KMS-11 (cell line): ENCODE data around the gene PSMD8.

Source experiments
- H2AFZ ChIP-seq: fragments of 200-600 bp; sonication (generic); 2 replicates; pipeline ENCODE4 v1.6.1; 2016; ENCODE audit warnings: antibody characterized with exemption, mixed run types, low read depth
- H3K27ac ChIP-seq: fragments of 200-600 bp; sonication (generic); 2 replicates; pipeline ENCODE4 v1.6.1; 2016; ENCODE audit warnings: mild to moderate bottlenecking, mixed run types
- H3K27me3 ChIP-seq: fragments of 200-600 bp; sonication (generic); 2 replicates; pipeline ENCODE4 v1.6.1; 2017; ENCODE audit warnings: mild to moderate bottlenecking, low read depth, mixed run types, moderate library complexity; ENCODE audit not compliant: insufficient read depth
- H3K36me3 ChIP-seq: fragments of 200-600 bp; sonication (generic); 2 replicates; pipeline ENCODE4 v1.6.1; 2017; ENCODE audit warnings: mild to moderate bottlenecking, mixed run types; ENCODE audit not compliant: insufficient read depth
- H3K4me1 ChIP-seq: fragments of 200-600 bp; sonication (generic); 2 replicates; pipeline ENCODE4 v1.6.1; 2016; ENCODE audit warnings: mild to moderate bottlenecking, low read depth, mixed run types; ENCODE audit not compliant: poor library complexity, severe bottlenecking
- H3K4me2 ChIP-seq: fragments of 200-600 bp; sonication (generic); 2 replicates; pipeline ENCODE4 v1.7.0; 2016; ENCODE audit warnings: mild to moderate bottlenecking, mixed run types
- H3K4me3 ChIP-seq: fragments of 200-600 bp; sonication (generic); IDR thresholded peaks from 2 replicates; pipeline ENCODE4 v1.6.1; 2017; ENCODE audit warnings: low read depth, low read length, mixed read lengths; ENCODE audit not compliant: insufficient read depth
- H3K79me2 ChIP-seq: fragments of 200-600 bp; sonication (generic); 2 replicates; pipeline ENCODE4 v1.6.1; 2016; ENCODE audit warnings: low read depth, mixed run types; ENCODE audit not compliant: insufficient read depth
- H3K9ac ChIP-seq: fragments of 200-600 bp; sonication (generic); 2 replicates; pipeline ENCODE4 v1.6.1; 2016; ENCODE audit warnings: mild to moderate bottlenecking, mixed run types
- H4K20me1 ChIP-seq: fragments of 200-600 bp; sonication (generic); 2 replicates; pipeline ENCODE4 v1.6.1; 2016; ENCODE audit warnings: mild to moderate bottlenecking, mixed run types; ENCODE audit not compliant: insufficient read depth
- TF ChIP-seq, protein P1 (sequence below): fragments of 200-600 bp; sonication (generic); conservative IDR thresholded peaks from 2 replicates; pipeline ENCODE4 v1.6.1; 2017; ENCODE audit warnings: low read depth, mild to moderate bottlenecking, antibody characterized with exemption, low read length, moderate library complexity, mixed read lengths

The PSMD8 gene

DNA sequence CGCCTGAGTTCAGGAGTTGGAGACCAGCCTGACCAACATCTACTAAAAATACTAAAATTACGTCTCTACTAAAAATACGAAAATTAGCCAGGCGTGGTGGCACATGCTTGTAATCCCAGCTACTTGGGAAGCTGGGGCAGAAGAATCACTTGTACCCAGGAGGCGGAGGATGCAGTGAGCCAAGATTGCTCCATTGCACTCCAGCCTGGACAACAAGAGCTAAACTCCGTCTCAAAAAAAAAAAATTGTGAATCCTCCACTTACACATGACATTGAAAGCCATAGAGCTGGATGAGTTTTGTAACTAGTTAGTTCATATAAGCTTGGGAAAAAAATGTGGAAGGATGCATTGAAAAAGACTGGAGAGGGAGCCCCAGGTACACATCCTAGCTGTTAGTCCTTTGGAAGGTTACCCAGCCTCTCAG is 452 bp upstream of the PSMD8 start:
- Histone ChIP-seq H3K4me3 (no peak overlapping the region), H4K20me1 (no peaks in the 10 kb centered on the region), H3K27ac (peak overlapping the region; percentile 80), H2AFZ (peak overlapping the region; percentile 96), H3K79me2 (peaks cover 37% of the 10 kb centered on the region), H3K4me2 (peak overlapping the region; percentile 72), H3K27me3 (no peaks in the 10 kb centered on the region), H3K4me1 (peaks cover 14% of the 10 kb centered on the region), H3K9ac (peak overlapping the region; percentile 94; the same call in 1 of the 2 replicates), H3K36me3 (0 out of 2 replicates have a peak, but pooled peaks cover 1% of the 10 kb centered on the region)
- TF ChIP-seq, protein P1, sequence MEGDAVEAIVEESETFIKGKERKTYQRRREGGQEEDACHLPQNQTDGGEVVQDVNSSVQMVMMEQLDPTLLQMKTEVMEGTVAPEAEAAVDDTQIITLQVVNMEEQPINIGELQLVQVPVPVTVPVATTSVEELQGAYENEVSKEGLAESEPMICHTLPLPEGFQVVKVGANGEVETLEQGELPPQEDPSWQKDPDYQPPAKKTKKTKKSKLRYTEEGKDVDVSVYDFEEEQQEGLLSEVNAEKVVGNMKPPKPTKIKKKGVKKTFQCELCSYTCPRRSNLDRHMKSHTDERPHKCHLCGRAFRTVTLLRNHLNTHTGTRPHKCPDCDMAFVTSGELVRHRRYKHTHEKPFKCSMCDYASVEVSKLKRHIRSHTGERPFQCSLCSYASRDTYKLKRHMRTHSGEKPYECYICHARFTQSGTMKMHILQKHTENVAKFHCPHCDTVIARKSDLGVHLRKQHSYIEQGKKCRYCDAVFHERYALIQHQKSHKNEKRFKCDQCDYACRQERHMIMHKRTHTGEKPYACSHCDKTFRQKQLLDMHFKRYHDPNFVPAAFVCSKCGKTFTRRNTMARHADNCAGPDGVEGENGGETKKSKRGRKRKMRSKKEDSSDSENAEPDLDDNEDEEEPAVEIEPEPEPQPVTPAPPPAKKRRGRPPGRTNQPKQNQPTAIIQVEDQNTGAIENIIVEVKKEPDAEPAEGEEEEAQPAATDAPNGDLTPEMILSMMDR = no peak

DNA sequence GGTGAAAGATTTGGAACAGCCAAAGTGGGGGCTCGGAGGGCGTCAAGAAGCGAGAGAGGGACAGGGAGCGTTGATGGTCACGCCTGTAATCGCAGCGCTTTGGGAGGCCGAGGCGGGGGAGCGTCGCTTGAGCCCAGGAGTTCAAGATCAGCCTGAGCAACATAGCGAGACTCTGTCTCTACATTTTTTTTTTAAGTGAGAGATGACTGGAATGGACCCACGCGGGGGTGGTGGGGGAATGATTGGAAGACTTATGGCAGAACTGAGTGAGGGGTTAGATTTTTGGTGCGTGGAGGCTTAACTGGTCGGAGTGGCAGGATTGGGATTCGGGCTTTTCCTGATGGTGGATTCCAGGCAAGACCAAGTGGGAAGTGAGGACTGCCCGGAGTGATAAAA is 725 bp downstream of the PSMD8 start:
- no peaks in the 10 kb centered on the region for H3K27me3 ChIP-seq
- H3K27ac ChIP-seq = peak overlapping the region; percentile 80
- H3K4me1 ChIP-seq = peaks cover 14% of the 10 kb centered on the region
- H3K4me3 ChIP-seq = no peak overlapping the region
- no peaks in the 10 kb centered on the region for H4K20me1 ChIP-seq
- peak overlapping the region; percentile 83 for H2AFZ ChIP-seq
- 0 out of 2 replicates have a peak, but pooled peaks cover 2% of the 10 kb centered on the region for H3K36me3 ChIP-seq
- peaks cover 37% of the 10 kb centered on the region for H3K79me2 ChIP-seq
- H3K9ac ChIP-seq = peak overlapping the region; percentile 94
- TF ChIP-seq, protein P1 = no peak
- H3K4me2 ChIP-seq = peak overlapping the region; percentile 72

DNA sequence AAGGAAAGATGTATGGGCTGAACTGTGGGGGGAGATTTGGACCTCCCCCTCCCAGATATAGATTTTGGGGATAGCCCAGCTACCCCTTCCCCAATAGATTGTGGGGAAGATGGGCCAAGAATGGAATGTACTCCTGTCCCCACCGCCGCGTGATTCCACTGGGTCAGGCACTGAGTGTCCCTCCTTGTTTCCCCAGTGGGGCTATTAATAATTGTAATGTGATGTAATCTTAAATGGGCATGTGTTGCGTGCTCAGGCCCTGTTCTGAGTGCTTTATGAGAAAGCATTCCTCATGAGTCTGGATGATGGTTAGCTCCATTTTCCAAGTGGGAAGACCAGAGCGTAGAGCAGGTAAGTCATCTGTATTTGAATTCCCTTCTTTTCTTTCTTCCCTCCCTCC is 1.4 kb downstream of the PSMD8 start:
- Histone ChIP-seq H3K4me2 (peak overlapping the region; percentile 72), H3K27me3 (no peaks in the 10 kb centered on the region), H2AFZ (no peak overlapping the region), H3K79me2 (peaks cover 37% of the 10 kb centered on the region), H3K9ac (peak overlapping the region; percentile 94; the same call in 1 of the 2 replicates), H4K20me1 (no peaks in the 10 kb centered on the region), H3K36me3 (peaks cover 2% of the 10 kb centered on the region; the same call in 1 of the 2 replicates), H3K27ac (no peak overlapping the region), H3K4me3 (no peak overlapping the region), H3K4me1 (peaks cover 14% of the 10 kb centered on the region)
- TF ChIP-seq, protein P1 = no peak

DNA sequence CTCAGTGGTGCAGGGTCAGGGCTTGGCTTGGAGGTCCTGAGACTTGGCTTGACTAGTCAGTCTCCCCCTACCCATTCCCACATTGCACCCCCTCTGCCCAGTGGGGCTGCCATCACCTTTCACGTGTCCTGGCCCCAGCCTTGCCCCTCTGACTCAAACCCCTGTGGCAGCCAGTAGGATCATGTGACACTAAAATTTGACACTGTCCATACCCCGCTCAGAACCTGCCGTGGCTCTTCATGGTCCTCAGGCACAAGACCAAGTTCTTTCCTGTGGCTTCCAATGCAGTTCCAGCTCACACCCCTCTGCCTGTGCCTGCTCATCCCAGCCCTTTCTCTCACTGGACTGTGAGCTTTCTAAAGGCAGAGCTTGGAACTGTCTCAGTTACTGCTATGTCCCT is 2.2 kb downstream of the PSMD8 start:
- Histone ChIP-seq H3K4me3 (no peak overlapping the region), H3K79me2 (peaks cover 37% of the 10 kb centered on the region)

More for the DNA sequence above, 2.2 kb downstream of the PSMD8 start:
- Histone ChIP-seq H4K20me1 (no peaks in the 10 kb centered on the region), H3K9ac (no peak overlapping the region), H3K27ac (no peak overlapping the region), H3K4me1 (peaks cover 14% of the 10 kb centered on the region), H2AFZ (no peak overlapping the region), H3K27me3 (no peaks in the 10 kb centered on the region), H3K36me3 (peaks cover 2% of the 10 kb centered on the region; the same call in 1 of the 2 replicates), H3K4me2 (no peak overlapping the region; the same call in 1 of the 2 replicates)
- TF ChIP-seq, protein P1 = no peak
